Activated T-cell treated with anti-CD3 and anti-CD28 coated beads for 48 hours (primary cell): ENCODE data around the gene RAB4B.
"Not testable (repeated sequence)": the region's sequence is repeated elsewhere in the genome, so short reads cannot be mapped to it uniquely, and the experiment has no call there.

Experiments
- DNase-seq: peaks from one replicate; pipeline ENCODE4 v3.0.0-alpha.2; 2020; ENCODE audit warnings: low read depth

RAB4B gene

DNA sequence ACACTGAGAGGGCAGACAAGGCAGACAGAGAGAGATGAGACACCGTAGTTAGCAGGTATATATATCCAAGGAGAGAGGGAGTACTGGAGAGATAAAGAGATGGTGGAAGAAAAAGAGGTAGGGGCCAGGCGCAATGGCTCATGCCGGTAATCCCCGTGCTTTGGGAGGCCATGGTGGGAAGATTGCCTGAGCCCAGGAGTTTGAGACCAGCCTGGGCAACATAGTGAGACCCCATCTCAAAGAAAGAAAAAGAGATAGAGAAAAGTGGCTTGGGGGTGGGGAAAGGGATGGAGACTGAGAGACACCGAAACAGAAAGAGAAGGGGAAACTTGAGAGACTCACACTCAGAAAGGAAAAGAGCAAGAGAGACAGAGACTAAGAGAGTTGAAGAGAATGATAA, 2.5 kb downstream of the RAB4B start:
- DNase-seq: no peak

DNA sequence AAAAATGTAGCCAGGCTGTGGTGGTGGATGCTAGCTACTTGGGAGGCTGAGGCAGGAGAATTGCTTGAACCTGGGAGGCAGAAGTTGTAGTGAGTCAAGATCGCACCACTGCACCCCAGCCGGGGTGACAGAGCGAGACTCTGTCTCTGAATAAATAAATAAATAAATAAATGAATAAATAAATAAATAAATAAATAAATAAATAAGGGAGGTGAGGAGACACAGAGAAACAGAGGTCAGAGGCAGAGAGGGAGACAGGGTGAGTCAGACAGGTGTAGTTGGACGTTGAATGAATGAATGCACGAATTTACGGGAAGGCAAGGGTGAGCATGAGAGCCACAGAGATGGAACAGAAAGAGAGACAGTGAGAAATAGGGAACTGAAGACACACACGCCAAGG, 3.1 kb downstream of the RAB4B start:
- no peak for DNase-seq

DNA sequence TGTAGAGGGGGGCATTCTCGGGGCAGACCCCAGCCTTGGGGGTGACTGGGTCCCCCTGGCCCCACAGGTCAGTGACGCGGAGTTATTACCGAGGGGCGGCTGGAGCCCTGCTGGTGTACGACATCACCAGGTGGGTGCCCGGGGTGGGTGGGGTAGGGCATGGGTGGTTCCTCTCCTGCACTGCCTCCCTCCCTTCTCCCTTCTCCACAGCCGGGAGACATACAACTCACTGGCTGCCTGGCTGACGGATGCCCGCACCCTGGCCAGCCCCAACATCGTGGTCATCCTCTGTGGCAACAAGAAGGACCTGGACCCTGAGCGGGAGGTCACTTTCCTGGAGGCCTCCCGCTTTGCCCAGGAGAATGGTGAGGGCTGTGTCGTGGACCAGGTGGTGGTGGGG, 5.7 kb downstream of the RAB4B start:
- DNase-seq: no peak

DNA sequence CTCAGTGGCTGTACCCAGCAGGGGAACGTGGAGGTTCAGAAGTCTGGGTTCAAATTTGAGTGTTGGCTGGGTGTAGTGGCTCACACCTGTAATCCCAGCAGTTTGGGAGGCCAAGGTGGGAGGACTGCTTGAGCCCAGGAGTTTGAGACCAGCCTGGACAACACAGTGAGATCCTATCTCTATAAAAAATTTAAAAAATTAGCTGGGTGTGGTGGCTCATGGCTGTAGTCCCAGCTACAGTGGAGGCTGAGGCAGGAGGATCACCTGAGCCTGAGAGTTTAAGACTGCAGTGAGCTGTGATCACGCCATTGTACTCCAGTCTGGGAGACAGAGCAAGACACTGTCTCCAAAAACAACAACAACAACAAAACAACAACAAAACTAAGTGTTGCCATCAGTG, 6.1 kb downstream of the RAB4B start:
- DNase-seq: not testable (repeated sequence)

DNA sequence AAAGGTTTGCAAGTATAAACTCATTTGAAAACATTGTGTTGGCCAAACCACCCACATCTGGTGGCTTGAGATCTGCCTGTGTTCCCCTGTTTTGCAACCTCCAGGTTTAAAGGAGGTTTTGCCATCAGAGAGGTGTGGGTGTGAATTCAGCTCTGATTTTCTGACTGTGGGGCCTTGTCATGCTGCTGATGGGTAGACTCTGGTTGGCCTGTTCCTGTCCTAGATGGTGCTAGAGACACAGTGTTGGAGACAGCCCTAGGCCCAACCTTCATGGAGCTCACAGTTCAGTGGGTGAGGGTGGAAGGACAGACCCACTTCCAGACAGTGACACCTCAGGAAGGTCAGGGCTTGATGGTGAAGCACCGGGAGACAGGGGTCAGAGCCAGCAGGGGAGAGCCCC, 7.5 kb downstream of the RAB4B start:
- DNase-seq: no peak

DNA sequence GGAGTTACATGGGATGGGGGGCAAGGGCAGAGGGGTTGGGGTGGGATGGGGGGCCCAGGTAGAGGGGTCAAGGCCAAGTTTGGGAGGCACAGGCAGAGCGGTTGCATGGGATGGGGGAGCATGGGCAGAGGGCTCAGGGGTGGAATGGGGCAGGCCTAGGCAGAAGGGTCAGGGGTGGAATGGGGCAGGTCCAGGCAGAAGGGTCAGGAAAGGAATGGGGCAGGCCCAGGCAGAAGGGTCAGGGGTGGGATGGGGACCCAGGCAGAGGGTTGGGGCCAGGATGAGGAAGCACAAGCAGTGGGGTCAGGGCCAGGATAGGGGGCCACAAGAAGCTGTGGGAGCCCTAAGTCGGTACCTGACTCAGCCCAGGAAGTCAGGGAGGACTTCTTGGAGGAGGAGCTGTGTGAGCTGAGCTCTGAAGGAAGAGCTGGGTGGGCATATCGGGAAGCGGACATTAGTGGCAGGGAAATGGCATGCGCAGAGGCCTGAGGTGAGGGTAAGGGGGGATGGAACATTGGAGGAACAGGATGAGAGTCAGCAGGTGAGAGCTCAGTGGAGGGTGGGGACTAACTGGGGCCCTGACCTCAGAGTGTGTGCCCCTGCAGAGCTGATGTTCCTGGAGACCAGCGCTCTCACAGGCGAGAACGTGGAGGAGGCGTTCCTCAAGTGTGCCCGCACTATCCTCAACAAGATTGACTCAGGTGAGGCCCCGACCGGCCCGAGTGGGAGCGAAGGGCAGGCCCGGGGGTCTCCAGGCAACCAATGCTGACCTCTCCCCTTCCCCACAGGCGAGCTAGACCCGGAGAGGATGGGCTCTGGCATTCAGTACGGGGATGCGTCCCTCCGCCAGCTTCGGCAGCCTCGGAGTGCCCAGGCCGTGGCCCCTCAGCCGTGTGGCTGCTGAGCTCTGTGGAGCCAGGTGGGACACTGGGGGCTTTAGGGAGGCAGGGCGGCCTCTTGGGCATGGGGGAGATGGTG, 8.3 kb downstream of the RAB4B start:
- DNase-seq: no peak

DNA sequence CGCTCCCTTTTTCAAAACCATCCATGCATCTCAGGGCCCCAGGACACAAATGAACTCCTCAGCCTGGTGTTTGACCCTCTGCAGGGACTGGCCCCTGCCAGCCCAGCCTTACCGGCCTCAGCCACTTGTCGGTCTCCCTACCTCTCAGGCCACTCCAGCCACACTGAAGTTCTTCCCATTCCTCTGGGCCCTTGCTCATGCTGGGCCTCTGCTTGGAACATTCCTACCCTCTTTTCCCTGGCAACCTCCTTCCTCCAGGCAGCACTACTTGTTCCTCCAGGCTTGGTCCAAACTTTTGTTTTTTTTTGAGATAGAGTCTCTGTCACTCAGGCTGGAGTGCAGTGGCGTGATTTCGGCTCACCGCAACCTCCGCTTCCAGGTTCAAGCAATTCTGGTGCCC, 13.3 kb downstream of the RAB4B start:
- DNase-seq: no peak

DNA sequence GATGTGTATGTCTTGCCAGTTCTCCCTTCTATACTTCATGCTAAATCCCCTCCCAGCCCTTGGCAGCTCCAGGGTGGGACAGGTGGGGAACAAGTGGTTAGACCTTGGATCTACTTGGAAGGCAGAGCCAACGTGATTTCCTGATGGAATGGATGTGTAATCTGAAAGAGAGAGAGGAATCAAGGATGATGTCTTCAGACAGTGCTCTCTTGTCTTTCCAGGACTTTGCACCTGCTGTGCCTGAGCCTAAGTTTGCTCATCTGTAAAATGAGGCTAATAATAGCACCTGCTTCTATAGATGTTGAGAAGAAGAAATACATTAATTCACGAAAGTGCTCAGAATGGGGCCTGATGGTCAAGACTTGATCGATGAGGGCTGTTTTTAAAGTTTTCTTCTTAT, 13.9 kb downstream of the RAB4B start:
- no peak for DNase-seq

DNA sequence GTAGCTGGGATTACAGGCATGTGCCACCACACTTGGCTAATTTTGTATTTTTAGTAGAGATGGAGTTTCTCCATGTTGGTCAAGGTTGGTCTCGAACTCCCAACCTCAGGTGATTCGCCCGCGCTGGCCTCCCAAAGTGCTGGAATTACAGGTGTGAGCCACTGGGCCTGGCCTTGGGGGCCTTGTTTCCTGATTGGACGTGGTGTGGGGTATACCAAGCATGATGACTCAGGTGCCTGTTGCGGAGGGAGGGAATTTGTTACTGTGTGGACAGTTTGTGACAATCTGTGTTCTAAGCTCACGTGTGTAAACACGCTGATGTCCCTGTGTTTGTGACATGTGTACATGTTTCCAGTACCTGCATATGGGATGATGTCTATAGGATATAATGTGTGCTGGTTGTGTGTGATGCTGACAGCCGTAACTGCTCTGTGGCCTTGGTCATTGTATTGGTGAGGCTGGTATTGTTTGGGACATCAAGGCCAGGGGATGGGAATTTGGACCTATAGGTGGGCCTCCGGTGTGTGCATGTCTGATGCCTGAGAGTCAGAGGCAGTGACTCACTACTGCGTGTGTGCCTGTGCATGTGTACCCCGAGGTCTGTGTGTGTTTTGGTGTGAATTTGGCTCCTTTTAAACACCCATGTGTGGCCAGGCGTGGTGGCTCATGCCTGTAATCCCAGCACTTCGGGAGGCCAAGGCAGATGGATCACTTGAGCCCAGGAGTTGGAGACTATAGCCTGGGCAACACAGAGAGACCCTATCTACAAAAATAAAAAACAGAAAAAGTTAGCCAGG, 19.3 kb downstream of the RAB4B start:
- no peak for DNase-seq

DNA sequence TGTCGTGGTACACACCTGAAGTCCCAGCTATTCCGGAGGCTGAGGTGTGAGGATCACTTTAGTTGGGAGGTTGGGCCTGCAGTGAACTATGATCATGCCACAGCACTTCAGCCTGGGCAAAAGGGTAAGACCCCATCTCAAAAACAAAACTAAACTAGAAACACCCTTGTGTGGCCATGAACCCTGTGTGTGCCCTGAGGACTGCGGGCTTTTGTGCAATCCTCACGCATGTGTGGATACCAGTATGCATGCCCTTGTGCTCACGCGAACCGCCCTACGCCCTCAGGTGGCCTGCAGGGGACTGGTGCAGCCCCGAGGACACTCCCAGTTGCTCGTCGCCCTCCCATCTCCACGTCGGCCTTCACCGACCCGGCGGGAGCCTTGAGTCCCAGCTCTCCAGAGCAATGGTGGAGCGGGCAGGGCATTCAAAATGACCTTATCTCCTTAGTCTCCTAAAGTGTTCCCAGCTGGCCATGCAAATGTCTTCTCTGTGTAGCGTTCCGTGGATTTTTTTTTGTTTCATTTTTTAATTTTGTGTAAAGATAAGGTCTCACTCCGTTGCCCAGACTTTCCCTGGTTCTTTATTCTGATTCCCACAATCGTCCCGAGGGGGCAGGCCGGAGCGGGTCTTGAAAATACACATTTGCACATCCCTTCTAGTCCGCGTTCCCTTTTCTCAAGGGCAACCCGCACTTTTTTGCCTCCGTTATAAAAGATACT, 20.1 kb downstream of the RAB4B start:
- peak; percentile 57 for DNase-seq

DNA sequence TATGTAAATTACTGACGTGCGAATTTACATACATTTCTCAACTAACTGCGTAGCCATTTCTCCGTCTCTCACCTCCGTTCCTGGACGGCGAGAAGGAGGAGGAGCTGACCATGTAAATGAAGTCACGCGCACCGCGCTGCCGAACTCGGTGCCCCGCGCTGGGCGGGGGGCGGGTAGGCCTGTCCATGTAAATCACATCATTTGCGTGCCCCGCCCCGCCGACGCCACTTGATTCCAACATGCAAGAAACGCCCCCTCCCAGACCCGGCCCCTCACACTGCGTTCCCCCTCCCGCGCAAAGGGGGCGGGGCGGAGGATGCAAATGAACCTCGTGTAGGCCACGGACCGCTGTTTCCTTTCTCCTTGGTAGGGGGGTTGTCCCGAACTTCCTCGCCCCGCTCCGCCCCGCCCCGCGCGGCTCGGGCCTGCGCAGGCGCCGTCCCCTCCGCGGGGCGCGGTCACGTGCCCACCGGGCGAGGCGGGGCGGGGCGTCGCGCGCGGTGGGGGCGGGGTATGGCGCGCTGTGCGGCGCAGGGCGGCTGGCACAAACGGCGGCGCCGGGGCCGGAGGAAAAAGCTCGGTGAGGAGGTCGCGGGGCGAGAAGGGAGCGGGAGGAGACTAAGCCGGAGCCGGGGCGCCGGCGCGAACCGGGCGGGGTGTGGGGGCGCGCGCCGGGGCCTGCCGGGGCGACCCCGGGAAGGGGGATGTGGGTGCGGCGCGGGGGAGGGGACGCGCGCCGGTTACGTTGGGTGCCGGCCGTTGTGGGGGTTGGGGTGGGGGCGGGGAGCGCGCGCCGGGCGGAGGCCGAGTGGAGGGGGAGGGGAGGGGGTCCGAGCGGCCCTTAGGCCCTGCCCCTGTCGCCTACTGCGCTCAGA, 20.9 kb downstream of the RAB4B start, which contains the start of gene EGLN2:
EGLN2 (plus strand) TSS at position 509 of the 875 bp plus-strand sequence. CDS start 1,382 bp downstream, outside the sequence.
- DNase-seq: peak; percentile 100

DNA sequence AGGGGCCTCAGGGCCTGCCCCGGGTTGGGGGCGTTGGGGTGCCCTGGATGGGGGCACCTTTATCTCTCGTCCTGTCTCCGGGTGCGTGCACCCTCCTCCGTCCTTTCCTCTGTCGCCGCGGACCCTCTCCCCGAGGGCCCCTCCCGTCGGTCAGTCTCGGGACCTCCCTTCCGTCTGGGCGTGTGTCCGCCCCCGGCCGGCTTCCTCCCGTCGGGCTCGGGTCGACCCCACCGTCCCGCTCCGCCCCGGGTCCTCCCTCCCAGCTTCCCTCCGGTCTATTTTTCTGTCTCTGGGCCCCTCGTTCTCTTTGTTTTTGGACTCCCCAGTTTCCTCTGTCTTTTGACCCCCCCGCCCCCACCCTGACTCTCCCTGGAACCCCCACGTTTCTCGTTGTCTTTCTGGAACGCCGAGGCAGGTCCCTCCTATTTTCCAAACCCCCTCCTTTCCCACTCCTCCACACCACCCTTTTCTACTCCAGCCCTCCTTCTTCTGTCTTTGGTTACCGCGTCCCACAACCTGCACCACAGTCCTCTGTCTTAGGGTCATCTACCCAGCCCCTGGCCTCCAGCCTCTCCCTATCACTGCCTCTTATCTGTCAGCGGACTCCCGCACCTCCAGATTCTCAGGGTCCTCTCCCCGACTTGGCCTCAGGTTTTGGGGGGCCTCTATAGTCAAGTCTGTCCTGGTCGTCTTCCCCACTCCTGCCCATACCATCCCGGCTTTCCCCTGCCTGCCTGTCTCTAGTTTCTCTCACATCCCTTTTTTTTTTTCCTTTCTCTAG, 21.7 kb downstream of the RAB4B start:
- DNase-seq: no peak

DNA sequence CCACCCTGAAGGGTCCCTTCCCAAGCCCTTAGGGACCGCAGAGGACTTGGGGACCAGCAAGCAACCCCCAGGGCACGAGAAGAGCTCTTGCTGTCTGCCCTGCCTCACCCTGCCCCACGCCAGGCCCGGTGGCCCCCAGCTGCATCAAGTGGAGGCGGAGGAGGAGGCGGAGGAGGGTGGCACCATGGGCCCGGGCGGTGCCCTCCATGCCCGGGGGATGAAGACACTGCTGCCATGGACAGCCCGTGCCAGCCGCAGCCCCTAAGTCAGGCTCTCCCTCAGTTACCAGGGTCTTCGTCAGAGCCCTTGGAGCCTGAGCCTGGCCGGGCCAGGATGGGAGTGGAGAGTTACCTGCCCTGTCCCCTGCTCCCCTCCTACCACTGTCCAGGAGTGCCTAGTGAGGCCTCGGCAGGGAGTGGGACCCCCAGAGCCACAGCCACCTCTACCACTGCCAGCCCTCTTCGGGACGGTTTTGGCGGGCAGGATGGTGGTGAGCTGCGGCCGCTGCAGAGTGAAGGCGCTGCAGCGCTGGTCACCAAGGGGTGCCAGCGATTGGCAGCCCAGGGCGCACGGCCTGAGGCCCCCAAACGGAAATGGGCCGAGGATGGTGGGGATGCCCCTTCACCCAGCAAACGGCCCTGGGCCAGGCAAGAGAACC, 22.4 kb downstream of the RAB4B start:
- DNase-seq: no peak

DNA sequence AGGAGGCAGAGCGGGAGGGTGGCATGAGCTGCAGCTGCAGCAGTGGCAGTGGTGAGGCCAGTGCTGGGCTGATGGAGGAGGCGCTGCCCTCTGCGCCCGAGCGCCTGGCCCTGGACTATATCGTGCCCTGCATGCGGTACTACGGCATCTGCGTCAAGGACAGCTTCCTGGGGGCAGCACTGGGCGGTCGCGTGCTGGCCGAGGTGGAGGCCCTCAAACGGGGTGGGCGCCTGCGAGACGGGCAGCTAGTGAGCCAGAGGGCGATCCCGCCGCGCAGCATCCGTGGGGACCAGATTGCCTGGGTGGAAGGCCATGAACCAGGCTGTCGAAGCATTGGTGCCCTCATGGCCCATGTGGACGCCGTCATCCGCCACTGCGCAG, 22.9 kb downstream of the RAB4B start:
- no peak for DNase-seq

DNA sequence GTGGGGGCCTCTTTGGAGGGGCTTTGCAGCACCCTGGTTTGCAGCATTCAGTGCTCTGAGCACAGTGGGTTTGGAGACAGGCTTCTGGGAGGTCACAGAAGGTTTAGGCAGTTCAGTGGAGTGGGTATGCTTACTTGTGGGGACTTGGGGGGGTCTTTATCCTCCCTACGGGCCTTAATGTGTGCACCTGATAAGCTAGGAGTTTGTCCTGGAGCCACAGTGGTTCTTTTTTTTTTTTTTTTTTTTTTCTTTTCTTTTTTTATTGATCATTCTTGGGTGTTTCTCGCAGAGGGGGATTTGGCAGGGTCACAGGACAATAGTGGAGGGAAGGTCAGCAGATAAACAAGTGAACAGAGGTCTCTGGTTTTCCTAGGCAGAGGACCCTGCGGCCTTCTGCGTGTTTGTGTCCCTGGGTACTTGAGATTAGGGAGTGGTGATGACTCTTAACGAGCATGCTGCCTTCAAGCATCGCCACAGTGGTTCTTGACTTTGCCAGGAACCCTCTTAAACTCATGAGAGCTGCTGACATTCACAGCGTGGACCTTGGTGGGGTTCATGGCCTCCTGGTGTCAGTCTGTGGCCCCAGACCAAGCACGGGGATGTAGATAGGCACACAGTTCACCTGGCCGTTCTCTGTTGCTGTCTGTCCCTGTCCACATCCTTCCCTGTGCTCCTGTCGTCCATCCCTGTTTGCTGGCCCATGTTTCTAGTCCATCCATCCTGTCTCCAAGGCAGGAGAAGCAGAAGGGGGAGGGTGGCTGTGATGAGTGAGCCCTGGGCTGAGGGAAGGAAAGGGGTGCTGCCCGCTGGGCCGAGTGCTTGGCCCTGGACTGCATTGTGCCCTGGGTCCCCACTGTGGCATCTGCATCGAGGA, 23.6 kb downstream of the RAB4B start:
- no peak for DNase-seq

DNA sequence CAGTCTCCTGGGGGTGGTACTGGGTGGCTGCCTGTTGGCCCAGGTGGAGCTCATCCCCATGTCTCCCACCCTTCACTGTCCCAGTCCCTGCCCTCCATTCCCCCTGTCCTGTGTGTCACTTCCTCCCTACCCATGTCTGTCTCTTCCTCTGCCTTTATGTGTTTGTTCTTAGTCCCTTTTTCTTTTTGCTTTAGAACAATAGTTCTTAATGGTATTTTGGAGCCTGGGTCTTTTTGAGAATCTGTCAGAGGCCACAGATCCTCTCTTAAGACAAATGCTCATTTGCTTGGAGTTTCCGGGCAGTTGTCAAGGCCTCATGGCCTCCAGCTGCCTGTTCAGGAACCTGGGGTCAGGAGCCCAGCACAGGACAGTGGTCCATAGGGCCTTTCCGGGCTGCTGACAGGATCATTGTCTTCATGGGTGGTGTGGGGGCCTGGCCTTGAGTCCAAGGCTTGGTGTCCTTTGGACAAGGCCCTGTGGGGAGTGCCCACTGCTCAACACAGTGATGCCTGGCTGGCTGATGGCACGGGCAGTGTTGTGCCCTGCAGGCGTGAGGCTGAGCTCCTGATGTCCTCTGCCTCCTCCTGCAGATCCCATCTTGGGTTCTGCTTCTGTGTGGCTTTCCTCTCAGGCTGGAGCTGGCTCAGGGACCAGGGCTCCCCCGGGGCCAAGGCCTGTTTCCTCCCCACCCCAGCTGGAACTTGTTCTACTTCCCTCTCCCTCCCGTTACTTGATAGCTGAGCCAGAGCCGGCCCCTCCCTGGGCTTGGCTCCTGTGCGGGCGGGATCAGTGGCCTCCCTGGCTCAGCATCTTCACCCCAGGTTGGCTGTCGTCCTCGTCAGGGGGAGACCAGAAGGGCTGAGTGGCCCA, 24.5 kb downstream of the RAB4B start:
- DNase-seq: no peak

DNA sequence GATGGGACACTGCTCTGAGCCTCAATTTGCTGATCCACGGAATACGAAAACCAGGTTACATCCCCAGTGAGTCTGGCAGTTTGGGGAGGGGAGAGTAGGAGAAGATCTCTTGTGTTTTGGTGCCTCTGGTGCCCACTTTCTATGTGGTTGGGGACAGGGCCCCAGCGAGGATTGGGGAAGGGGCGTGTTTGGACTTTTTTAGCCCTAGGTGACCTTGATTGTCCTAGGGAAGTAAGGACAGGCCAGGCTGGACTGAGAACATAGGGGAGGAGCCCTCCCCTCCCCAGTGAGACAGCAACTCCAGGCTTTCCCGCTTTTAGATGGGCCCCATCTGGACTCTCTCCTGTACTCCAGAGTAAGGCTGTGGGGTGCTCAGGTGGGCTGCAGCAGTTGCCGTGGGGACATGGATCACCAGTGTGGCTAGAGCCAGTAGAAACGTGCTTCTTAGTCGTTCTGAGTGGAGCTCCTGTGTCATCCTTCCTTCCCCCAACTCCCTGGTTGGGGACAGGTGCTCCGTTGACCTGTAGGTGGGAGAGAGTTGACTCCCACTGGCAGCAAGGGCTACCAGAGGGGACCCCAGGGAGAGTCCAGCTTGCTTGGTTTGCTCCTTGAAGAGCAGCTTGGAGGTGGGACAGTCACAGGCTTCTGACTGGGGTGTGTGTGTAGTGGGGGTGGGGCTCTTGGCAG, 25.3 kb downstream of the RAB4B start:
- DNase-seq: no peak
